ENCODE measurements around the gene NDUFB4. TPM values are rescaled to one million over a fixed set of nuclear protein-coding genes. Genes with fewer than 3 reads are reported as not detected.

NDUFB4 gene
- polyA plus RNA-seq, 1 donor from 2014 or later, result 154 TPM

DNA sequence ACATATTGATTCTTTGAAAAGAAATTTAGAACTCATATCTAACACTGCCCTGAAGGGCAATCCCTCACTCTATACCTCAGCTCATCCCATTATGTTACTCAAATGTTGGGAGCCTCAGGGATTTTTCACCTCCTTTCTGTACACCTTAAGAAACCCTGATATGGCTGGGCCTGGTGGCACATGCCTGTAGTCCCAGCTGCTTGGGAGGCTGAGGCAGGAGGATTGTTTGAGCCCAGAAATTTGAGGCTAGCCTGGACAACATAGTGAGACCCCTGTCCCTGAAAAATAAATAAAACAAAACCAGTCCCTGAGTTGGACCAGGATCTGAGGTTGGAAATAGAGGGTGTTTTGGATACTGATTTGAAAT is 27.6 kb downstream of the NDUFB4 start:
- Histone ChIP-seq H3K9me2 (ENCODE audit: insufficient read depth, low read length) (no peaks in the 10 kb centered on the region), H2AFZ (ENCODE audit: low read depth, low read length) (no peak overlapping the region), H3K27ac (ENCODE audit: low read length) (no peak overlapping the region), H3K4me3 (ENCODE audit: low read length) (no peak overlapping the region), H3K9ac (ENCODE audit: low read length) (no peak overlapping the region), H3F3A (ENCODE audit: insufficient read depth, low read length, poor library complexity, severe bottlenecking) (no peaks in the 10 kb centered on the region), H3K4me2 (ENCODE audit: low read length) (no peak overlapping the region), H3K9me3 (ENCODE audit: low read length) (no peaks in the 10 kb centered on the region), H3K79me2 (replicated peaks; ENCODE audit: insufficient read depth, low read length) (no peaks in the 10 kb centered on the region), H3K27me3 (ENCODE audit: insufficient read depth, low read depth, low read length) (no peaks in the 10 kb centered on the region), H3K36me3 (ENCODE audit: insufficient read depth, low read length) (no peaks in the 10 kb centered on the region), H4K20me1 (ENCODE audit: insufficient read depth) (no peaks in the 10 kb centered on the region)
- TF ChIP-seq RAD21 (conservative IDR thresholded peaks at IDR 0.05) (no peak), SMC3 (conservative IDR thresholded peaks at IDR 0.05; ENCODE audit: poor library complexity) (no peak), TAF1 (IDR thresholded peaks at IDR 0.05; ENCODE audit: low read depth) (no peak), EP300 (conservative IDR thresholded peaks at IDR 0.05; ENCODE audit: poor library complexity, severe bottlenecking) (no peak), POLR2AphosphoS5 (IDR thresholded peaks at IDR 0.05) (no peak), MXI1 (conservative IDR thresholded peaks at IDR 0.05; ENCODE audit: poor library complexity, severe bottlenecking) (no peak), EZH2 (IDR thresholded peaks at IDR 0.05; ENCODE audit: borderline replicate concordance, insufficient read depth, low read length, poor library complexity, severe bottlenecking) (no peak)
- TF ChIP-seq, protein P1, sequence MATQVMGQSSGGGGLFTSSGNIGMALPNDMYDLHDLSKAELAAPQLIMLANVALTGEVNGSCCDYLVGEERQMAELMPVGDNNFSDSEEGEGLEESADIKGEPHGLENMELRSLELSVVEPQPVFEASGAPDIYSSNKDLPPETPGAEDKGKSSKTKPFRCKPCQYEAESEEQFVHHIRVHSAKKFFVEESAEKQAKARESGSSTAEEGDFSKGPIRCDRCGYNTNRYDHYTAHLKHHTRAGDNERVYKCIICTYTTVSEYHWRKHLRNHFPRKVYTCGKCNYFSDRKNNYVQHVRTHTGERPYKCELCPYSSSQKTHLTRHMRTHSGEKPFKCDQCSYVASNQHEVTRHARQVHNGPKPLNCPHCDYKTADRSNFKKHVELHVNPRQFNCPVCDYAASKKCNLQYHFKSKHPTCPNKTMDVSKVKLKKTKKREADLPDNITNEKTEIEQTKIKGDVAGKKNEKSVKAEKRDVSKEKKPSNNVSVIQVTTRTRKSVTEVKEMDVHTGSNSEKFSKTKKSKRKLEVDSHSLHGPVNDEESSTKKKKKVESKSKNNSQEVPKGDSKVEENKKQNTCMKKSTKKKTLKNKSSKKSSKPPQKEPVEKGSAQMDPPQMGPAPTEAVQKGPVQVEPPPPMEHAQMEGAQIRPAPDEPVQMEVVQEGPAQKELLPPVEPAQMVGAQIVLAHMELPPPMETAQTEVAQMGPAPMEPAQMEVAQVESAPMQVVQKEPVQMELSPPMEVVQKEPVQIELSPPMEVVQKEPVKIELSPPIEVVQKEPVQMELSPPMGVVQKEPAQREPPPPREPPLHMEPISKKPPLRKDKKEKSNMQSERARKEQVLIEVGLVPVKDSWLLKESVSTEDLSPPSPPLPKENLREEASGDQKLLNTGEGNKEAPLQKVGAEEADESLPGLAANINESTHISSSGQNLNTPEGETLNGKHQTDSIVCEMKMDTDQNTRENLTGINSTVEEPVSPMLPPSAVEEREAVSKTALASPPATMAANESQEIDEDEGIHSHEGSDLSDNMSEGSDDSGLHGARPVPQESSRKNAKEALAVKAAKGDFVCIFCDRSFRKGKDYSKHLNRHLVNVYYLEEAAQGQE (IDR thresholded peaks at IDR 0.05; ENCODE audit: borderline replicate concordance), result no peak
- TF ChIP-seq, protein P2, sequence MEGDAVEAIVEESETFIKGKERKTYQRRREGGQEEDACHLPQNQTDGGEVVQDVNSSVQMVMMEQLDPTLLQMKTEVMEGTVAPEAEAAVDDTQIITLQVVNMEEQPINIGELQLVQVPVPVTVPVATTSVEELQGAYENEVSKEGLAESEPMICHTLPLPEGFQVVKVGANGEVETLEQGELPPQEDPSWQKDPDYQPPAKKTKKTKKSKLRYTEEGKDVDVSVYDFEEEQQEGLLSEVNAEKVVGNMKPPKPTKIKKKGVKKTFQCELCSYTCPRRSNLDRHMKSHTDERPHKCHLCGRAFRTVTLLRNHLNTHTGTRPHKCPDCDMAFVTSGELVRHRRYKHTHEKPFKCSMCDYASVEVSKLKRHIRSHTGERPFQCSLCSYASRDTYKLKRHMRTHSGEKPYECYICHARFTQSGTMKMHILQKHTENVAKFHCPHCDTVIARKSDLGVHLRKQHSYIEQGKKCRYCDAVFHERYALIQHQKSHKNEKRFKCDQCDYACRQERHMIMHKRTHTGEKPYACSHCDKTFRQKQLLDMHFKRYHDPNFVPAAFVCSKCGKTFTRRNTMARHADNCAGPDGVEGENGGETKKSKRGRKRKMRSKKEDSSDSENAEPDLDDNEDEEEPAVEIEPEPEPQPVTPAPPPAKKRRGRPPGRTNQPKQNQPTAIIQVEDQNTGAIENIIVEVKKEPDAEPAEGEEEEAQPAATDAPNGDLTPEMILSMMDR (IDR thresholded peaks at IDR 0.05; ENCODE audit: poor library complexity, severe bottlenecking), result no peak

DNA sequence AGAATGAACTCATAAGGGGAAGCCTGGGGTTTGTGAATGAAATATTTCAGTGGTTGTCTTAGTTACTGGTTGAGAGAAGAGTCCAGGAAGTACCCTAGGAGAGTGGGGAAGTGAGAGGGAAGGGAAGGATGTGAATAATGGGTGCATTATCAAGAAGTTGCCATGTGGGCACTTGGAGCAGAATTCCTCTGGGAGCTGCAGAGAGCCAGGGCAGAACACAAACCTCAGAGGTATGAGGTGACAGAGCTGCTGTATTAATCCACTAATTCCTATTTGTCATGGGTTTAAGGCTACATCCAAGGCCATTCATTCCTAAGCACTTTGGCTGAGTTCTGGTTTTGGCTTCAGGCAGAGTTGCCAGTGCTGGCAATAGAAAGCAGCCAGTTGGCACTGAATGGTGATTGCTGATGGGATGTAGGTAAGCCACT is 29.0 kb downstream of the NDUFB4 start:
- H3K79me2 ChIP-seq (replicated peaks; ENCODE audit: insufficient read depth, low read length), result no peaks in the 10 kb centered on the region
- no peaks in the 10 kb centered on the region for H4K20me1 ChIP-seq (ENCODE audit: insufficient read depth)
- H3K9ac ChIP-seq (ENCODE audit: low read length), result no peak overlapping the region
- H3K4me3 ChIP-seq (ENCODE audit: low read length), result no peak overlapping the region
- no peaks in the 10 kb centered on the region for H3K36me3 ChIP-seq (ENCODE audit: insufficient read depth, low read length)
- TF ChIP-seq TAF1 (IDR thresholded peaks at IDR 0.05; ENCODE audit: low read depth) (no peak), MXI1 (conservative IDR thresholded peaks at IDR 0.05; ENCODE audit: poor library complexity, severe bottlenecking) (no peak), RAD21 (conservative IDR thresholded peaks at IDR 0.05) (no peak), SMC3 (conservative IDR thresholded peaks at IDR 0.05; ENCODE audit: poor library complexity) (no peak), EZH2 (IDR thresholded peaks at IDR 0.05; ENCODE audit: borderline replicate concordance, insufficient read depth, low read length, poor library complexity, severe bottlenecking) (no peak), POLR2AphosphoS5 (IDR thresholded peaks at IDR 0.05) (no peak), EP300 (conservative IDR thresholded peaks at IDR 0.05; ENCODE audit: poor library complexity, severe bottlenecking) (no peak)
- TF ChIP-seq, protein P1 (IDR thresholded peaks at IDR 0.05; ENCODE audit: borderline replicate concordance), result no peak
- TF ChIP-seq, protein P2 (IDR thresholded peaks at IDR 0.05; ENCODE audit: poor library complexity, severe bottlenecking), result no peak
- H3K27me3 ChIP-seq (ENCODE audit: insufficient read depth, low read depth, low read length), result no peaks in the 10 kb centered on the region
- H2AFZ ChIP-seq (ENCODE audit: low read depth, low read length), result no peak overlapping the region
- no peaks in the 10 kb centered on the region for H3K9me2 ChIP-seq (ENCODE audit: insufficient read depth, low read length)
- no peak overlapping the region for H3K27ac ChIP-seq (ENCODE audit: low read length)
- H3K4me2 ChIP-seq (ENCODE audit: low read length), result no peak overlapping the region
- no peaks in the 10 kb centered on the region for H3K9me3 ChIP-seq (ENCODE audit: low read length)
- H3F3A ChIP-seq (ENCODE audit: insufficient read depth, low read length, poor library complexity, severe bottlenecking), result no peaks in the 10 kb centered on the region
